Neural cell (in vitro differentiated cells): ENCODE measurements around the gene ST3GAL4. TPM values are rescaled to one million over a fixed set of nuclear protein-coding genes. Genes with fewer than 3 reads are reported as not detected.

Source experiments
- H2AFZ ChIP-seq: fragments of 200-600, 300-800 bp; sonication (generic), shearing (Covaris generic); 2 replicates; pipeline ENCODE4 v1.6.0; 2014; ENCODE audit warnings: low read depth, mild to moderate bottlenecking, antibody characterized with exemption, low read length, moderate library complexity
- H3F3A ChIP-seq: fragments of 200-600 bp; shearing (Covaris generic); 2 replicates; pipeline ENCODE4 v1.6.1; 2016; ENCODE audit warnings: mild to moderate bottlenecking, moderate library complexity, mixed read lengths, antibody characterized with exemption, low read length; ENCODE audit not compliant: insufficient read depth, poor library complexity, severe bottlenecking
- H3K27ac ChIP-seq: fragments of 200-600, 300-800 bp; sonication (generic), shearing (Covaris generic); 2 replicates; pipeline ENCODE4 v1.5.1; 2014; ENCODE audit warnings: mild to moderate bottlenecking, low read length, moderate library complexity
- H3K27me3 ChIP-seq: fragments of 300-800, 200-600 bp; sonication (generic), shearing (Covaris generic); 2 replicates; pipeline ENCODE4 v1.6.0; 2014; ENCODE audit warnings: mild to moderate bottlenecking, low read depth, low read length, moderate library complexity; ENCODE audit not compliant: insufficient read depth
- H3K36me3 ChIP-seq: fragments of 300-800, 200-600 bp; sonication (generic), shearing (Covaris generic); 2 replicates; pipeline ENCODE4 v1.5.1; 2014; ENCODE audit warnings: mild to moderate bottlenecking, antibody characterized with exemption, low read length, moderate library complexity; ENCODE audit not compliant: insufficient read depth
- H3K4me2 ChIP-seq: fragments of 300-800, 200-600 bp; sonication (generic), shearing (Covaris generic); 2 replicates; pipeline ENCODE4 v1.6.0; 2014; ENCODE audit warnings: mild to moderate bottlenecking, low read length
- H3K4me3 ChIP-seq: fragments of 300-800, 200-600 bp; sonication (generic), shearing (Covaris generic); 2 replicates; pipeline ENCODE4 v1.5.1; 2014; ENCODE audit warnings: mild to moderate bottlenecking, low read length, moderate library complexity
- H3K79me2 ChIP-seq: fragments of 200-600 bp; shearing (Covaris generic); replicated peaks from 2 replicates; pipeline ENCODE4 v1.6.0; 2014; ENCODE audit warnings: mild to moderate bottlenecking, low read length, moderate library complexity; ENCODE audit not compliant: insufficient read depth
- H3K9ac ChIP-seq: fragments of 300-800, 200-600 bp; sonication (generic), shearing (Covaris generic); 2 replicates; pipeline ENCODE4 v1.6.1; 2016; ENCODE audit warnings: mild to moderate bottlenecking, low read length, mixed read lengths
- H3K9me2 ChIP-seq: fragments of 200-600 bp; shearing (Covaris generic); 2 replicates; pipeline ENCODE4 v1.6.1; 2016; ENCODE audit warnings: mild to moderate bottlenecking, low read length, mixed read lengths; ENCODE audit not compliant: insufficient read depth
- H3K9me3 ChIP-seq: fragments of 200-600, 300-800 bp; sonication (generic), shearing (Covaris generic); 2 replicates; pipeline ENCODE4 v1.6.1; 2016; ENCODE audit warnings: mild to moderate bottlenecking, mixed run types, low read length, moderate library complexity, mixed read lengths
- H4K20me1 ChIP-seq: fragments of 200-600 bp; shearing (Covaris generic); 2 replicates; pipeline ENCODE4 v1.6.1; 2016; ENCODE audit warnings: mild to moderate bottlenecking, mixed run types; ENCODE audit not compliant: insufficient read depth
- EP300 ChIP-seq: fragments of 450-650 bp; conservative IDR thresholded peaks from 2 replicates; pipeline ENCODE4 v1.6.1; 2014; ENCODE audit warnings: antibody characterized with exemption, mild to moderate bottlenecking, moderate library complexity; ENCODE audit not compliant: poor library complexity, severe bottlenecking
- EZH2 ChIP-seq: fragments of 200-600, 300-800 bp; shearing (Covaris generic), sonication (generic); IDR thresholded peaks from 2 replicates; pipeline ENCODE4 v1.6.1; 2014; ENCODE audit warnings: antibody characterized with exemption, low read length, borderline replicate concordance, mild to moderate bottlenecking; ENCODE audit not compliant: insufficient read depth, poor library complexity, severe bottlenecking
- MXI1 ChIP-seq: fragments of 450-650 bp; conservative IDR thresholded peaks from 2 replicates; pipeline ENCODE4 v1.6.1; 2014; ENCODE audit warnings: antibody characterized with exemption, mild to moderate bottlenecking; ENCODE audit not compliant: poor library complexity, severe bottlenecking
- POLR2AphosphoS5 ChIP-seq: IDR thresholded peaks from 2 replicates; pipeline ENCODE4 v1.6.1; 2012
- RAD21 ChIP-seq: fragments of 450-650 bp; conservative IDR thresholded peaks from 2 replicates; pipeline ENCODE4 v1.6.1; 2014; ENCODE audit warnings: antibody characterized with exemption, mild to moderate bottlenecking, moderate library complexity
- SMC3 ChIP-seq: fragments of 450-650 bp; conservative IDR thresholded peaks from 2 replicates; pipeline ENCODE4 v1.6.1; 2014; ENCODE audit warnings: antibody characterized with exemption, mild to moderate bottlenecking, moderate library complexity; ENCODE audit not compliant: poor library complexity
- TAF1 ChIP-seq: IDR thresholded peaks from 2 replicates; pipeline ENCODE4 v1.6.1; 2012; ENCODE audit warnings: low read depth
- polyA plus RNA-seq: library from polyadenylated mRNA; depleted of rRNA; stranded (reverse); fragments of >200 nt; gene quantifications from 2 replicates; pipeline ENCODE4 v1.2.3, GENCODE V29; 2014
- TF ChIP-seq, protein P1 (sequence below): IDR thresholded peaks from 2 replicates; pipeline ENCODE4 v1.6.1; 2012; ENCODE audit warnings: borderline replicate concordance
- TF ChIP-seq, protein P2 (sequence below): fragments of 450-650 bp; IDR thresholded peaks from 2 replicates; pipeline ENCODE4 v1.5.1; 2014; ENCODE audit warnings: antibody characterized with exemption, mild to moderate bottlenecking, moderate library complexity; ENCODE audit not compliant: poor library complexity, severe bottlenecking

The ST3GAL4 gene
- polyA plus RNA-seq, 1 donor from 2014 or later: 46.1 TPM

DNA sequence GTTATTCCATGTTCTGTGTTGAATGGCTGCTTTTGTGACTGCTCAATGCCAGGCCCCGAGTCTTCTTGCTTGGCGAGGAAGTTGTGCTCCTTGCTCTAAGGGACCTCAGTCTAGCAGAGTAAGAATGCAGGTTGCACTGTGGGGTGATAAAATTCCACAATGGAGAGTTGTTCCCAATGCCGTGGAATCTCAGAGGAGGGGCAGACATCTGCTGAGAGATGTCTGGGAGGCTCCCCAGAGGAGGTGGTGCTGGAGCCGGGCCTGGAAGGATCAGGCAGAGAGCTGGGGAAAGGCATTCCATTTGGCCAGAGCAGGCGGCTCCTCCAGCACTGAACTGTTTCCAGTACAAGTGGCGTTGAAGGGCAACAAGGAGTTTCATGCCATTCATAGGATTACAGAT is 55.2 kb downstream of the ST3GAL4 start:
- no peaks in the 10 kb centered on the region for H4K20me1 ChIP-seq
- no peak overlapping the region for H3K4me3 ChIP-seq
- H3K27ac ChIP-seq: no peak overlapping the region
- no peaks in the 10 kb centered on the region for H3K79me2 ChIP-seq
- H3K36me3 ChIP-seq: no peaks in the 10 kb centered on the region
- no peaks in the 10 kb centered on the region for H3K27me3 ChIP-seq
- no peaks in the 10 kb centered on the region for H3K9me3 ChIP-seq
- no peaks in the 10 kb centered on the region for H3F3A ChIP-seq
- no peak overlapping the region for H3K4me2 ChIP-seq
- no peak overlapping the region for H2AFZ ChIP-seq
- TF ChIP-seq RAD21: no peak
- TF ChIP-seq, protein P1, sequence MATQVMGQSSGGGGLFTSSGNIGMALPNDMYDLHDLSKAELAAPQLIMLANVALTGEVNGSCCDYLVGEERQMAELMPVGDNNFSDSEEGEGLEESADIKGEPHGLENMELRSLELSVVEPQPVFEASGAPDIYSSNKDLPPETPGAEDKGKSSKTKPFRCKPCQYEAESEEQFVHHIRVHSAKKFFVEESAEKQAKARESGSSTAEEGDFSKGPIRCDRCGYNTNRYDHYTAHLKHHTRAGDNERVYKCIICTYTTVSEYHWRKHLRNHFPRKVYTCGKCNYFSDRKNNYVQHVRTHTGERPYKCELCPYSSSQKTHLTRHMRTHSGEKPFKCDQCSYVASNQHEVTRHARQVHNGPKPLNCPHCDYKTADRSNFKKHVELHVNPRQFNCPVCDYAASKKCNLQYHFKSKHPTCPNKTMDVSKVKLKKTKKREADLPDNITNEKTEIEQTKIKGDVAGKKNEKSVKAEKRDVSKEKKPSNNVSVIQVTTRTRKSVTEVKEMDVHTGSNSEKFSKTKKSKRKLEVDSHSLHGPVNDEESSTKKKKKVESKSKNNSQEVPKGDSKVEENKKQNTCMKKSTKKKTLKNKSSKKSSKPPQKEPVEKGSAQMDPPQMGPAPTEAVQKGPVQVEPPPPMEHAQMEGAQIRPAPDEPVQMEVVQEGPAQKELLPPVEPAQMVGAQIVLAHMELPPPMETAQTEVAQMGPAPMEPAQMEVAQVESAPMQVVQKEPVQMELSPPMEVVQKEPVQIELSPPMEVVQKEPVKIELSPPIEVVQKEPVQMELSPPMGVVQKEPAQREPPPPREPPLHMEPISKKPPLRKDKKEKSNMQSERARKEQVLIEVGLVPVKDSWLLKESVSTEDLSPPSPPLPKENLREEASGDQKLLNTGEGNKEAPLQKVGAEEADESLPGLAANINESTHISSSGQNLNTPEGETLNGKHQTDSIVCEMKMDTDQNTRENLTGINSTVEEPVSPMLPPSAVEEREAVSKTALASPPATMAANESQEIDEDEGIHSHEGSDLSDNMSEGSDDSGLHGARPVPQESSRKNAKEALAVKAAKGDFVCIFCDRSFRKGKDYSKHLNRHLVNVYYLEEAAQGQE: no peak
- TF ChIP-seq, protein P2, sequence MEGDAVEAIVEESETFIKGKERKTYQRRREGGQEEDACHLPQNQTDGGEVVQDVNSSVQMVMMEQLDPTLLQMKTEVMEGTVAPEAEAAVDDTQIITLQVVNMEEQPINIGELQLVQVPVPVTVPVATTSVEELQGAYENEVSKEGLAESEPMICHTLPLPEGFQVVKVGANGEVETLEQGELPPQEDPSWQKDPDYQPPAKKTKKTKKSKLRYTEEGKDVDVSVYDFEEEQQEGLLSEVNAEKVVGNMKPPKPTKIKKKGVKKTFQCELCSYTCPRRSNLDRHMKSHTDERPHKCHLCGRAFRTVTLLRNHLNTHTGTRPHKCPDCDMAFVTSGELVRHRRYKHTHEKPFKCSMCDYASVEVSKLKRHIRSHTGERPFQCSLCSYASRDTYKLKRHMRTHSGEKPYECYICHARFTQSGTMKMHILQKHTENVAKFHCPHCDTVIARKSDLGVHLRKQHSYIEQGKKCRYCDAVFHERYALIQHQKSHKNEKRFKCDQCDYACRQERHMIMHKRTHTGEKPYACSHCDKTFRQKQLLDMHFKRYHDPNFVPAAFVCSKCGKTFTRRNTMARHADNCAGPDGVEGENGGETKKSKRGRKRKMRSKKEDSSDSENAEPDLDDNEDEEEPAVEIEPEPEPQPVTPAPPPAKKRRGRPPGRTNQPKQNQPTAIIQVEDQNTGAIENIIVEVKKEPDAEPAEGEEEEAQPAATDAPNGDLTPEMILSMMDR: no peak
- no peak for TF ChIP-seq MXI1
- TF ChIP-seq TAF1: no peak
- TF ChIP-seq POLR2AphosphoS5: no peak
- no peak for TF ChIP-seq EP300
- TF ChIP-seq EZH2: no peak
- no peak for TF ChIP-seq SMC3
- H3K9me2 ChIP-seq: no peaks in the 10 kb centered on the region
- H3K9ac ChIP-seq: no peak overlapping the region

DNA sequence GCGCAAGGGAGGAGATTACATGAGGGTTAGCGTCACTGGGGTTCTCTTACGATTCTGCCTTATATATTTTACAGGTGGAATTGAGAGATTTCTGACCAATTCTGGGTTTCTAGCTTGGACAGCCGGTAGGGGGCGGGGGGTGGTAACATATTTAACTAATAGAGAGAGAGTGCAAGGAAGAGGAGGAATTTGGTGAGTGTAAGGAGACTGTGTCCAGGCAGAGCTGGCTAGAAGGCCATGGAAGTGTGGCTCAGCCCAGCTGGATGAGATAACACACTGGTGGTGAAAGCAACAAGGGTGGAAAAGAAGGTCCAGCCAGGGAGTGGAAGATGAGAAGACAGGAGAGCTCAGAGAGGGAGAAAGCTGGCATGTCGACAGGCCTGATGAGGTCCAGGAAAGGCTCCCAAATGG is 56.5 kb downstream of the ST3GAL4 start:
- no peak for TF ChIP-seq SMC3
- TF ChIP-seq, protein P2: no peak
- TF ChIP-seq TAF1: no peak
- no peak for TF ChIP-seq EZH2
- TF ChIP-seq, protein P1: no peak
- no peak for TF ChIP-seq RAD21
- TF ChIP-seq EP300: no peak
- TF ChIP-seq MXI1: no peak
- no peak for TF ChIP-seq POLR2AphosphoS5
- Histone ChIP-seq H3K79me2 (no peaks in the 10 kb centered on the region), H2AFZ (no peak overlapping the region), H3K4me2 (no peak overlapping the region), H3K36me3 (no peaks in the 10 kb centered on the region), H3K4me3 (no peak overlapping the region), H3F3A (no peaks in the 10 kb centered on the region), H3K9ac (no peak overlapping the region), H3K9me2 (no peaks in the 10 kb centered on the region), H3K27ac (no peak overlapping the region), H4K20me1 (no peaks in the 10 kb centered on the region), H3K27me3 (no peaks in the 10 kb centered on the region), H3K9me3 (no peaks in the 10 kb centered on the region)
